HG02678 (cell line): ENCODE measurements around the gene MGAM2.

Source experiments
- ATAC-seq: cut with Tn5 transposase; IDR thresholded peaks from one replicate; pipeline ENCODE4 v1.9.1; 2021; ENCODE audit warnings: mild to moderate bottlenecking, moderate library complexity; ENCODE audit not compliant: unreplicated experiment

MGAM2 gene

GRCh38 chr7:142114207-142114606 lies 2.7 kb downstream of the MGAM2 start:
- ATAC-seq = no peak

GRCh38 chr7:142120524-142120923 lies 9.0 kb downstream of the MGAM2 start:
- no peak for ATAC-seq

- ATAC-seq = no peak
Observed at GRCh38 chr7:142123184-142123583, 11.7 kb downstream of the MGAM2 start.

GRCh38 chr7:142125256-142125955 lies 13.9 kb downstream of the MGAM2 start:
- ATAC-seq = no peak

- ATAC-seq = no peak
Observed at GRCh38 chr7:142130267-142130666, 18.7 kb downstream of the MGAM2 start.

GRCh38 chr7:142131439-142132185 lies 20.1 kb downstream of the MGAM2 start:
- no peak for ATAC-seq

- ATAC-seq = no peak
Observed at GRCh38 chr7:142133731-142134148, 22.2 kb downstream of the MGAM2 start.

- no peak for ATAC-seq
Observed at GRCh38 chr7:142134909-142135308, 23.4 kb downstream of the MGAM2 start.

- no peak for ATAC-seq
Observed at GRCh38 chr7:142138996-142139395, 27.5 kb downstream of the MGAM2 start.

GRCh38 chr7:142139597-142140400 lies 28.3 kb downstream of the MGAM2 start:
- no peak for ATAC-seq

GRCh38 chr7:142140401-142140959 lies 29.0 kb downstream of the MGAM2 start:
- no peak for ATAC-seq

GRCh38 chr7:142142702-142143101 lies 31.2 kb downstream of the MGAM2 start:
- no peak for ATAC-seq

- no peak for ATAC-seq
Observed at GRCh38 chr7:142146124-142146523, 34.6 kb downstream of the MGAM2 start.

- ATAC-seq = no peak
Observed at GRCh38 chr7:142150356-142150755, 38.8 kb downstream of the MGAM2 start.

- no peak for ATAC-seq
Observed at GRCh38 chr7:142150869-142151268, 39.4 kb downstream of the MGAM2 start.

GRCh38 chr7:142152076-142152475 lies 40.6 kb downstream of the MGAM2 start:
- no peak for ATAC-seq

- ATAC-seq = no peak
Observed at GRCh38 chr7:142153400-142153799, 41.9 kb downstream of the MGAM2 start.

- no peak for ATAC-seq
Observed at GRCh38 chr7:142158736-142159496, 47.4 kb downstream of the MGAM2 start.

- no peak for ATAC-seq
Observed at GRCh38 chr7:142161921-142162320, 50.4 kb downstream of the MGAM2 start.

GRCh38 chr7:142168746-142169145 lies 57.2 kb downstream of the MGAM2 start:
- ATAC-seq = no peak

- ATAC-seq = no peak
Observed at GRCh38 chr7:142172932-142173331, 61.4 kb downstream of the MGAM2 start.
